HEK293T (cell line): Measurements from ENCODE around the gene BAG3.
"Not testable (repeated sequence)": the region's sequence is repeated elsewhere in the genome, so short reads cannot be mapped to it uniquely, and the experiment has no call there.

Experiments
- CTCF ChIA-PET: fragments of 350-600 bp; formaldehyde crosslinking; extraction: SDS; loops from one replicate; lab custom pipeline; 2021; ENCODE audit warnings: antibody characterized with exemption, inconsistent platforms; lab: Yijun Ruan, JAX
- POLR2A ChIA-PET: fragments of 350-600 bp; formaldehyde crosslinking; extraction: SDS; loops from one replicate; lab custom pipeline; 2020; ENCODE audit warnings: antibody characterized with exemption, inconsistent platforms; lab: Yijun Ruan, JAX
- DNase-seq: peaks from one replicate; pipeline ENCODE4 v3.0.0; 2012; ENCODE audit warnings: mixed read lengths; ENCODE audit errors: extremely low spot score
- ARNT ChIP-seq: fragments of 450-650 bp; IDR thresholded peaks from 2 replicates; pipeline ENCODE4 v1.6.1; 2017; ENCODE audit warnings: mild to moderate bottlenecking
- BHLHE40 ChIP-seq: fragments of 450-650 bp; IDR thresholded peaks from 2 replicates; pipeline ENCODE4 v1.6.1; 2016; ENCODE audit warnings: mild to moderate bottlenecking, moderate library complexity, borderline replicate concordance
- CTBP1 ChIP-seq: fragments of 450-650 bp; IDR thresholded peaks from 2 replicates; pipeline ENCODE4 v1.6.1; 2016; ENCODE audit warnings: borderline replicate concordance
- ELF4 ChIP-seq: fragments of 450-650 bp; IDR thresholded peaks from 2 replicates; pipeline ENCODE4 v1.6.1; 2017; ENCODE audit warnings: antibody characterized with exemption
- FOXA1 ChIP-seq: fragments of 450-650 bp; IDR thresholded peaks from 2 replicates; pipeline ENCODE4 v1.6.1; 2016; ENCODE audit warnings: mild to moderate bottlenecking
- FOXK2 ChIP-seq: fragments of 450-650 bp; IDR thresholded peaks from 2 replicates; pipeline ENCODE4 v1.6.1; 2016; ENCODE audit warnings: mild to moderate bottlenecking
- FOXM1 ChIP-seq: fragments of 450-650 bp; IDR thresholded peaks from 2 replicates; pipeline ENCODE4 v1.6.1; 2017; ENCODE audit warnings: mild to moderate bottlenecking, borderline replicate concordance
- HDGF ChIP-seq: fragments of 450-650 bp; IDR thresholded peaks from 2 replicates; pipeline ENCODE4 v1.6.1; 2017; ENCODE audit warnings: antibody characterized with exemption, borderline replicate concordance
- L3MBTL2 ChIP-seq: fragments of 450-650 bp; conservative IDR thresholded peaks from 2 replicates; pipeline ENCODE4 v1.6.1; 2016; ENCODE audit warnings: mild to moderate bottlenecking
- LEF1 ChIP-seq: fragments of 450-650 bp; IDR thresholded peaks from 2 replicates; pipeline ENCODE4 v1.6.1; 2017; ENCODE audit warnings: mild to moderate bottlenecking, borderline replicate concordance
- NFRKB ChIP-seq: fragments of 450-650 bp; IDR thresholded peaks from 2 replicates; pipeline ENCODE4 v1.6.1; 2016; ENCODE audit warnings: mild to moderate bottlenecking, moderate library complexity
- PKNOX1 ChIP-seq: fragments of 450-650 bp; IDR thresholded peaks from 2 replicates; pipeline ENCODE4 v1.6.1; 2016
- SP1 ChIP-seq: fragments of 450-650 bp; IDR thresholded peaks from 2 replicates; pipeline ENCODE4 v1.6.1; 2017
- SUZ12 ChIP-seq: fragments of 450-650 bp; IDR thresholded peaks from 2 replicates; pipeline ENCODE4 v1.6.1; 2016; ENCODE audit warnings: mild to moderate bottlenecking
- TARDBP ChIP-seq: fragments of 450-650 bp; IDR thresholded peaks from 2 replicates; pipeline ENCODE4 v1.6.1; 2016
- ZNF384 ChIP-seq: fragments of 450-650 bp; IDR thresholded peaks from 2 replicates; pipeline ENCODE4 v1.6.1; 2016

BAG3 gene

DNA sequence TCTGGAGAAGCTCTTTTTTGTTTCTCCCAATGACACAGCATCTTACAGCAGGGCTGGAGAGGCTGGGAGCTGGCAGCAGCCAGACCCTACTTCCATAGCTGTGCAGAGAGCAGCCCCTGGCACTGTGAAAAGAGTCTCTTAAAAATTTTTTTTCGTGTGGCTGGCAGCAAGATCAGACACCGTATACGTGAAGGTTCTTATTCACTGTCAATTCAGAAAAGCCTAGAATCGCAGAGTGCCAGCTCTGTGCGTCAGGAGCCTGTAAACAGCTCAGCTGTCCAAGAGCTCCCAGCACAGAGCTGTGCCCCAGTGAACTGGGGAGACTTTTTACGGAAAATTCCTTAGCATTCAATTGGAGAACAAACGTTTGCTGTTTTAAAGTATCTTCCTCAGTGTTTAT, 6.5 kb downstream of the BAG3 start:
- no peak for DNase-seq
- CTCF ChIA-PET: interaction anchor here (0.9 to 2.0 kb wide), 2 partner anchors 145 to 202 kb away, joined by 3 to 6 read pairs; no protein-coding TSS in a partner anchor
- no peak for TF ChIP-seq SP1
- no peak for TF ChIP-seq TARDBP
- TF ChIP-seq ELF4: no peak
- no peak for TF ChIP-seq SUZ12
- no peak for TF ChIP-seq LEF1
- no peak for TF ChIP-seq FOXK2
- no peak for TF ChIP-seq HDGF
- no peak for TF ChIP-seq FOXM1
- TF ChIP-seq L3MBTL2: no peak
- TF ChIP-seq CTBP1: no peak
- no peak for TF ChIP-seq FOXA1
- no peak for TF ChIP-seq ZNF384
- POLR2A ChIA-PET: interaction anchor here (1.2 to 1.6 kb wide), 2 partner anchors 61 to 215 kb away, joined by 3 to 5 read pairs; partner anchors contain the start of genes MCMBP and TIAL1

- ChIA-PET CTCF (interaction anchor here (0.6 to 2.0 kb wide), 3 partner anchors 29 to 201 kb away, joined by 3 to 6 read pairs (median 4); no protein-coding TSS in a partner anchor), POLR2A (interaction anchor here (1.2 to 1.6 kb wide), 2 partner anchors 61 to 214 kb away, joined by 3 to 5 read pairs; partner anchors contain the start of genes MCMBP and TIAL1)
- no peak for DNase-seq
- TF ChIP-seq LEF1: no peak
- TF ChIP-seq L3MBTL2: no peak
- TF ChIP-seq SUZ12: no peak
- TF ChIP-seq ELF4: no peak
Measured at GRCh38 chr10:119658274-119658673, 7.1 kb downstream of the BAG3 start.

- DNase-seq: no peak
- CTCF ChIA-PET: no interaction called here
- TF ChIP-seq ELF4 (no peak), TARDBP (no peak), FOXK2 (no peak), ZNF384 (no peak), PKNOX1 (no peak), LEF1 (no peak), HDGF (no peak), FOXM1 (no peak), ARNT (no peak)
- POLR2A ChIA-PET: interaction anchor here (1.0 kb wide), 1 partner anchor 9 kb away, joined by 5 read pairs; the partner anchor contains the start of gene BAG3
Measured at GRCh38 chr10:119659951-119660350, 8.8 kb downstream of the BAG3 start.

DNA sequence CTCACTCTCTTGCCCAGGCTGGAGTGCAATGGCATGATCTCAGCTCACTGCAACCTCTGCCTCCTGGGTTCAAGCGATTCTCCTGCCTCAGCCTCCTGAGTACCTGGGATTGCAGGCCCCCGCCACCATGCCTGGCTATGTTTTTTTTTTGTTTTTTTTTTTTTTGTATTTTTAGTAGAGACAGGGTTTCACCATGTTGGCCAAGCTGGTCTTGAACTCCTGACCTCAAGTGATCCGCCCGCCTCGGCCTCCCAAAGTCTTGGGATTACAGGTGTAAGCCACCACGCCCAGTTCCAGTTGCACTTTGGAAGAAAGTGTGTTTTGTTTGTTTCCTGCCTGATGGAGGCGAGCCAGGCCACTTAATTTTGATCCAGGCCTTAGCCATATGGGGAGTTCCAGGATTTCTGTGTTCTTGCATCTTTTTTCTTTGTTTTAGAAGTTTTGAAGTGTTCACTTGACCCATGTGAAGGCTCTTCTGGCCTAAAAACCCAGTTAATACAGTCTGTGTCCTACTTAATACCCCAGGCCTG, 11.0 kb downstream of the BAG3 start:
- POLR2A ChIA-PET, DNase-seq: not testable (repeated sequence)
- CTCF ChIA-PET: interaction anchor here (0.7 kb wide), 1 partner anchor 9 kb away, joined by 3 read pairs; no protein-coding TSS in a partner anchor

- ChIA-PET POLR2A (interaction anchor here (1.0 kb wide), 1 partner anchor 13 kb away, joined by 5 read pairs; the partner anchor contains the start of gene BAG3), CTCF (no interaction called here)
- TF ChIP-seq HDGF (no peak), BHLHE40 (no peak), SP1 (no peak), ELF4 (no peak), CTBP1 (no peak), TARDBP (no peak), FOXK2 (no peak), FOXA1 (no peak), NFRKB (no peak), ARNT (no peak), ZNF384 (no peak), FOXM1 (no peak), L3MBTL2 (no peak)
- no peak for DNase-seq
Measured at GRCh38 chr10:119663866-119664698, 12.9 kb downstream of the BAG3 start.

DNA sequence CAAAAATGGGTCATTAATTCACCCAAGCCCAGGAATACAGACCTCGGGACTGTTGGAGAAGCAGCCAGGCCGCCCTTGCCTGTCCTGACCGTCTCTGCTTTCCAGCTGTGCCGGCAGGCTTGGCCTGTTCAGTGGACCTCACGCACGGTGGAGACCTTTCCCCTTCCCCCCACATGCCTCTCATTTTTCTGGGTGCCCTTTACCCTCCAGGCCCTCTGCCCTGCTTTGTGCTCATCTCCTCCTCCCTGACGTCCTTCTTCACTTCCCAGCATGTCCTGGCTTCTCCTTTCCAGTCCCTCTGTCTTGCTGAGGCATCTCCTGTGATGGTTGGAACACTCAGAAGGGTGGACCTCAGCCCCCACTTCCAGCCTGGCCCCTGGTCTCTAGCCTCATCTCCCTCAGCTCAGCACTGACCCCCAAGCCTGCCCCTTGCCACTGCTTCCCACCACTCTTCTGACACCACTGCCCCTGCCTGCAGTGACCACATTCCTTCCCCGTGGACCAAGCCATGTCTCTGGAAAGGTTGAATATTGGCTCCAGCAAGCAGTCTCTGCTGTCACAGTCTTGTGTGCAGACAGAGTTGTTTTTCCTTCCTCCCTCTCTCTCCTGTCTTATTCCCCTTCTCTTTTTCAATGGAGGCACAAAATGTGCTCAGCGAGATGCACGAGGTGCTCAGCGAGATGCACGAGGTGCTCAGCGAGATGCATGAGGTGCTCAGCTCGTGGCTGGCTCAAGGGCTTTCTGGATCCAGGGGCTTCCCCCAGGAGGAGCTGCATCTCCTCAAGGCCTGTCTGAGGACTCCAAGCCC, 14.9 kb downstream of the BAG3 start:
- DNase-seq: no peak
- ChIA-PET POLR2A (interaction anchor here (0.9 kb wide), 1 partner anchor 22 kb away, joined by 3 read pairs; no protein-coding TSS in a partner anchor), CTCF (interaction anchor here (0.7 kb wide), 1 partner anchor 74 kb away, joined by 3 read pairs; no protein-coding TSS in a partner anchor)
- TF ChIP-seq ELF4 (no peak), ZNF384 (no peak), HDGF (no peak), BHLHE40 (no peak), FOXA1 (no peak), SUZ12 (no peak), L3MBTL2 (no peak)

DNA sequence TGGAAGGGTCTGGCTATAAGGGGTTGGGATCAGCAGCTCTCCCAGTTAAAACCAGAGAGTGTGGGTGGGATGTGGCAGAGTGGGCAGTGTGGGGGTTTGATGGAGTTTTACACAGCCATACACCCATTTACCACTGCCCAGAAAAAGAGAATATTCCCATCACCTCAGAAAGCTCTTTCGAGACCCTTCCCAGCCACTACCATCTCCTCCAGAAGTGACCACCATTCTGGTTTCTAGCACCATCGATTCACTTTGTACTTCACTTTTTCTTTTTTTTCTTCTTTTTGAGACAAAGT, 15.5 kb downstream of the BAG3 start:
- ChIA-PET POLR2A (interaction anchor here (0.9 kb wide), 1 partner anchor 21 kb away, joined by 3 read pairs; no protein-coding TSS in a partner anchor), CTCF (interaction anchor here (0.7 kb wide), 1 partner anchor 75 kb away, joined by 3 read pairs; no protein-coding TSS in a partner anchor)
- TF ChIP-seq SP1 (no peak), NFRKB (no peak), ELF4 (no peak), LEF1 (no peak), FOXA1 (no peak), L3MBTL2 (no peak), FOXM1 (no peak), FOXK2 (no peak), ZNF384 (no peak), ARNT (no peak), BHLHE40 (no peak), TARDBP (no peak)
- DNase-seq: no peak
